ENCODE results near the gene QSER1. TPM values are rescaled to one million over a fixed set of nuclear protein-coding genes. Genes with fewer than 3 reads are reported as not detected.
"Not testable (repeated sequence)": the region's sequence is repeated elsewhere in the genome, so short reads cannot be mapped to it uniquely, and the experiment has no call there.

The QSER1 gene
- total and polyA plus RNA-seq, 3 donors from 2014 or later, result 18.1 to 42.7 (median 35.4) TPM

DNA sequence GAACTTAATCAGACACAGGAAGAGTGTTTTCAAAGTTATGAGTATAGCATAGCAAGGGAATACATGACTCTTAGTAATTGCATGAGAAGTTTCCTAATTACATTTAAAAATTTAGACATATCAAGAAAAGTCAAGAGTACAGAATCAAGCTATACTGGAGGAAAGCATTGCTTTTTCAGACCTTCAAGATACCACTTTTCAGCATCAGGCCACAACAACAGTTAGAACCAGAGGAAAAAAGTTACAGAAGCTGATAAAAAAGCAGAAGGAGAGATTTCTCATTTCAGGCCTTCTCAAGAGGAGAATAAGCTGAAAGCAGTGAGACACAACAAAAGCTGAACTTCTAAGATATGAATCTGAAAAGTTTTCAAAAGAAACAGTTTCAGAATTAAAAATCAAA, 28.1 kb upstream of the QSER1 start:
- no peak overlapping the region for H3K27ac ChIP-seq
- H3K4me3 ChIP-seq, result no peak overlapping the region
- no peak for DNase-seq
- no peaks in the 10 kb centered on the region for H3K4me1 ChIP-seq
- no peaks in the 10 kb centered on the region for H3K27me3 ChIP-seq
- H3K9me3 ChIP-seq, result no peaks in the 10 kb centered on the region
- no peaks in the 10 kb centered on the region for H3K36me3 ChIP-seq (ENCODE audit: low read depth, missing control alignments)
- TF ChIP-seq, protein P1, sequence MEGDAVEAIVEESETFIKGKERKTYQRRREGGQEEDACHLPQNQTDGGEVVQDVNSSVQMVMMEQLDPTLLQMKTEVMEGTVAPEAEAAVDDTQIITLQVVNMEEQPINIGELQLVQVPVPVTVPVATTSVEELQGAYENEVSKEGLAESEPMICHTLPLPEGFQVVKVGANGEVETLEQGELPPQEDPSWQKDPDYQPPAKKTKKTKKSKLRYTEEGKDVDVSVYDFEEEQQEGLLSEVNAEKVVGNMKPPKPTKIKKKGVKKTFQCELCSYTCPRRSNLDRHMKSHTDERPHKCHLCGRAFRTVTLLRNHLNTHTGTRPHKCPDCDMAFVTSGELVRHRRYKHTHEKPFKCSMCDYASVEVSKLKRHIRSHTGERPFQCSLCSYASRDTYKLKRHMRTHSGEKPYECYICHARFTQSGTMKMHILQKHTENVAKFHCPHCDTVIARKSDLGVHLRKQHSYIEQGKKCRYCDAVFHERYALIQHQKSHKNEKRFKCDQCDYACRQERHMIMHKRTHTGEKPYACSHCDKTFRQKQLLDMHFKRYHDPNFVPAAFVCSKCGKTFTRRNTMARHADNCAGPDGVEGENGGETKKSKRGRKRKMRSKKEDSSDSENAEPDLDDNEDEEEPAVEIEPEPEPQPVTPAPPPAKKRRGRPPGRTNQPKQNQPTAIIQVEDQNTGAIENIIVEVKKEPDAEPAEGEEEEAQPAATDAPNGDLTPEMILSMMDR (IDR thresholded peaks at IDR 0.05), result no peak
- TF ChIP-seq POLR2A (IDR thresholded peaks at IDR 0.05), result no peak
- intact Hi-C loops (cut with DNase I; ENCODE audit: low total_unique reads), result no loop called here

DNA sequence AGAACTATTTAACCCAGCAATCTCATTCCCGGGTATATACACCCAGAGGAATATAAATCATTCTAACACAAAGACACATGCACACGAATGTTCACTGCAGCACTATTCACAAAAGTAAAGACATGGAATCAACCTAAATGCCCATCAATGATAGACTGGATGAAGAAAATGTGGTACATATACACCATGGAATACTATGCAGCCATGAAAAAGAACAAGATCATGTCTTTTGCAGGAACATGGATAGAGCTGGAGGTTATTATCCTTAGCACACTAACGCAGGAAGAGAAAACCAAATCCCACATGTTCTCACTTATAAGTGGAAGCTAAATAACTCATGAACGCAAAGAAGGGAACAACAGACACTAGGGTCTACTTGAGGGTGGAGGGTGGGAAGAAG, 23.9 kb upstream of the QSER1 start:
- H3K27me3 ChIP-seq; H3K9me3 ChIP-seq; intact Hi-C loops (cut with DNase I; ENCODE audit: low total_unique reads); DNase-seq; H3K4me1 ChIP-seq; H3K4me3 ChIP-seq; H3K36me3 ChIP-seq (ENCODE audit: low read depth, missing control alignments); H3K27ac ChIP-seq: not testable (repeated sequence)
- 69 to 81% methylated on average over 4 of the region's 4 CpGs for WGBS, 2 donors

DNA sequence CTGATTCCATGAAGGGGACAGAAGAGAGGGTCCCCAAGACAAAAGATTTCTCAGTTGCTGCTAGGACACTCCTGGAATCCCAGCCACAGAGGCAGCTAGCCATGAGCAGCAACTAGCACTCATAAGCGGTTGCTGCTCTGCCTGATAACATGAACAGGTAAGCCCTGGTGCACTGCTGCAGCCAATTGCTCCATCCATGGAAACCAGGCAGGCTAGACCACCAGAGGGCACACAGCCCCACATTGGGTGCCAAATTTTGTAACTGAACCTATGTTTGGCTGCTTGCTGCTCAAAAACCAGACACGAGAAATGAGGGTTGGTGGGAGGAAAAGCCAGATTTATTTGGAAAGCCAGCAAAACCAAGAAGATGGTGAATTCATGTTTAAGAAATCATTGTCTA, 21.9 kb upstream of the QSER1 start:
- H3K27ac ChIP-seq, result no peak overlapping the region
- WGBS, 2 donors, result 49 to 58% methylated on average over 2 of the region's 2 CpGs
- no peak overlapping the region for H3K4me3 ChIP-seq
- no peaks in the 10 kb centered on the region for H3K27me3 ChIP-seq
- intact Hi-C loops (cut with DNase I; ENCODE audit: low total_unique reads), result no loop called here
- no peaks in the 10 kb centered on the region for H3K36me3 ChIP-seq (ENCODE audit: low read depth, missing control alignments)
- no peaks in the 10 kb centered on the region for H3K9me3 ChIP-seq
- TF ChIP-seq, protein P1 (IDR thresholded peaks at IDR 0.05), result no peak
- no peak for TF ChIP-seq POLR2A (IDR thresholded peaks at IDR 0.05)
- no peaks in the 10 kb centered on the region for H3K4me1 ChIP-seq
- no peak for DNase-seq

DNA sequence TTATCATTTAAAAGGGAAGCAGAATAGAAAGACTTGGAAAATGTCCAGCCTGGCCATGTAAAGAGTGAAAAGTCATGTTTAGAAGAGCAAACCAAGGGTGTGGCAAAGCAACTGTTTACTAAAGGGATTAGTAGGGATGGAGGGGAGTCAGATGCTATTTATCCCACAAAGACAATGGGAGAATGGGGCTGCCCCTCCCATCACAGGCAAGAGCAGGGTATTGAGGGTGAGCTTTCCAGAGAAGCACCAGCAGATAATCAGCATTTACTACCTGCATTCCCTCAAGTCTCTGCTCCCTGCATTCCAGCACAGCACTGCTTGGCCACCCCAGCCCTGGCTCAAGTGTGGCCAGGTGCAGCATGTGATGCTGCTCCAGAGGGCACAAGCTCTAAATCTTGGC, 18.5 kb upstream of the QSER1 start:
- H3K9me3 ChIP-seq, result no peaks in the 10 kb centered on the region
- no peak for TF ChIP-seq POLR2A (IDR thresholded peaks at IDR 0.05)
- no peaks in the 10 kb centered on the region for H3K4me1 ChIP-seq
- intact Hi-C loops (cut with DNase I; ENCODE audit: low total_unique reads), result no loop called here
- no peaks in the 10 kb centered on the region for H3K27me3 ChIP-seq
- H3K27ac ChIP-seq, result no peak overlapping the region
- DNase-seq, result no peak
- H3K36me3 ChIP-seq (ENCODE audit: low read depth, missing control alignments), result no peaks in the 10 kb centered on the region
- H3K4me3 ChIP-seq, result no peak overlapping the region

DNA sequence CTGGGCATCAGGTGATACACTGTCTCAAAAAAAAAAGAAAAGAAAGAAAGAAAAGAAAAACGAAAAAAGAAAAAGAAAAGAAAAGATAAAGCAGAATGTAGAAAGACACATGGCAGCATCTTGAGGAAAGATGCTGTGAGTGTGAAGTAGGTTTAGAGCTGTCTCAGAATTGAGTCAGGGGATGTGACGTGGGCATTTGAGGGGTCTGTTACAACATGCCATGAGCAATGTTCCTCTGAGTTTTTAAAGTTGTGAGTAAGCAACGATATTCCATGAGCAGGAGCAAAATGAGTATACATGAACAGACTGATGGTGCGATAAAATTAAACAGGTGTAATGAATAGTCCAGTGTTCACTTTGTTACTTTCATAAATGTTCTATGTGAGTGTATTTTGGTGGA, 11.3 kb upstream of the QSER1 start:
- Histone ChIP-seq H3K4me3 (no peak overlapping the region), H3K9me3 (no peaks in the 10 kb centered on the region), H3K27me3 (no peaks in the 10 kb centered on the region), H3K27ac (no peak overlapping the region), H3K4me1 (no peaks in the 10 kb centered on the region), H3K36me3 (ENCODE audit: low read depth, missing control alignments) (no peaks in the 10 kb centered on the region)
- intact Hi-C loops (cut with DNase I; ENCODE audit: low total_unique reads), result no loop called here
- TF ChIP-seq, protein P1 (IDR thresholded peaks at IDR 0.05), result no peak
- no peak for TF ChIP-seq POLR2A (IDR thresholded peaks at IDR 0.05)
- 66 to 69% methylated on average over 4 of the region's 4 CpGs for WGBS, 2 donors
- DNase-seq, result no peak

DNA sequence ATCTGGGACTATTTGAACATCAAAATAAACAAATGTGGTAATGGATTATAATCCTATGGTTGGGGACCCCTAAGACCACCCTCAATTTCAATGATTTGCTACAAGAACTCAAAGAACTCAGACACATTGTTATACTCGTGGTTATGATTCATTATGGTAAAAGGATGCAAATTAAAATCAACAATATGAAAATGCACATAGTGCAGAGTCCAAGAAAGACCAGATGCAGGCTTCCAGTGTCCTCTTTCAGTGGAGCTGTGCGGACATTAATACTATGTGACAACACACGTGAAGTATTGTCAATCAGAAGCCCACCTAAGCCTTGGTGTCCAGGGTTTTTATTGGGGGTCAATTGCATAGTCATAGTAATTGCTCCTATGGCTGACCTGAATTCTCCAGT, 9.2 kb upstream of the QSER1 start:
- Histone ChIP-seq H3K27me3 (no peaks in the 10 kb centered on the region), H3K4me1 (no peaks in the 10 kb centered on the region), H3K36me3 (ENCODE audit: low read depth, missing control alignments) (no peaks in the 10 kb centered on the region), H3K9me3 (no peaks in the 10 kb centered on the region), H3K27ac (no peak overlapping the region), H3K4me3 (no peak overlapping the region)
- intact Hi-C loops (cut with DNase I; ENCODE audit: low total_unique reads), result no loop called here
- DNase-seq, result no peak
- TF ChIP-seq, protein P1 (IDR thresholded peaks at IDR 0.05), result no peak
- WGBS, 2 donors, result 76 to 82% methylated on average over 3 of the region's 3 CpGs

Data from testis (tissue), 3 donors.